ENCODE data around the gene TOMM20L. TPM values are rescaled to one million over a fixed set of nuclear protein-coding genes. Genes with fewer than 3 reads are reported as not detected.

TOMM20L gene
- total and polyA plus RNA-seq, 2 of the 8 experiments (the other 6 are each of a cell fraction or from before 2014, with no cell fraction given) = not detected

GRCh38 chr14:58395812-58396788, at the start of gene TOMM20L (continued):
- no peak for TF ChIP-seq ATF2 (IDR thresholded peaks at IDR 0.05; ENCODE audit: low read length)
- 0 out of 2 replicates have a peak, but pooled peaks have one; percentile 36 for TF ChIP-seq EGR1 (IDR thresholded peaks at IDR 0.05; ENCODE audit: borderline replicate concordance, low read depth, low read length)
- TF ChIP-seq POU5F1 (IDR thresholded peaks at IDR 0.05; ENCODE audit: low read depth, low read length) = no peak
- TF ChIP-seq RBBP5 (IDR thresholded peaks at IDR 0.05; ENCODE audit: borderline replicate concordance, low read depth, low read length) = peak; percentile 98
- TF ChIP-seq ATF3 (IDR thresholded peaks at IDR 0.05; ENCODE audit: insufficient read depth, low read depth, low read length) = no peak
- no peak for TF ChIP-seq BCL11A (IDR thresholded peaks at IDR 0.05; ENCODE audit: low read depth in 2 of 2, low read length in 2 of 2)
- TF ChIP-seq SUZ12 (IDR thresholded peaks at IDR 0.05; ENCODE audit: low read length) = no peak
- TF ChIP-seq NRF1 (IDR thresholded peaks at IDR 0.05; ENCODE audit: low read depth, low read length) = peak; percentile 19; the same call in 1 of the 2 replicates
- TF ChIP-seq SIX5 (IDR thresholded peaks at IDR 0.05; ENCODE audit: low read depth, low read length) = no peak
- TF ChIP-seq CREB1 (IDR thresholded peaks at IDR 0.05) = no peak
- peak; percentile 73 for TF ChIP-seq KDM4A (IDR thresholded peaks at IDR 0.05; ENCODE audit: low read depth, low read length, severe bottlenecking)
- TF ChIP-seq SAP30 (IDR thresholded peaks at IDR 0.05; ENCODE audit: insufficient read depth, insufficient replicate concordance, low read length) = no peak
- TF ChIP-seq SIN3A (conservative IDR thresholded peaks at IDR 0.05 in 1 of 2, IDR thresholded peaks at IDR 0.05 in 1 of 2; ENCODE audit: low read depth in 1 of 2, low read length in 2 of 2) = 0 out of 4 replicates have a peak, but pooled peaks of 1 of the 2 experiments have one; percentile 24
- TF ChIP-seq CHD2 (IDR thresholded peaks at IDR 0.05; ENCODE audit: low read length) = no peak
- no peak for TF ChIP-seq ZNF274 (IDR thresholded peaks at IDR 0.05; ENCODE audit: borderline replicate concordance, extremely low read depth, low read length)
- TF ChIP-seq TAF1 (IDR thresholded peaks at IDR 0.05; ENCODE audit: low read depth, low read length) = 0 out of 2 replicates have a peak, but pooled peaks have one; percentile 54
- TF ChIP-seq HDAC6 (IDR thresholded peaks at IDR 0.05; ENCODE audit: low read depth, low read length) = no peak
- peak; percentile 70 for TF ChIP-seq TAF7 (optimal IDR thresholded peaks at IDR 0.05; ENCODE audit: borderline replicate concordance, low read depth, low read length)
- TF ChIP-seq KDM5A (IDR thresholded peaks at IDR 0.05; ENCODE audit: low read length) = no peak
- no peak for TF ChIP-seq TBP (IDR thresholded peaks at IDR 0.05; ENCODE audit: low read depth, low read length)
- peak; percentile 36; the same call in 1 of the 2 replicates for TF ChIP-seq YY1 (IDR thresholded peaks at IDR 0.05; ENCODE audit: low read depth, low read length)
